GM23338 (cell line): ENCODE measurements around the gene TNS3. TPM values are rescaled to one million over a fixed set of nuclear protein-coding genes. Genes with fewer than 3 reads are reported as not detected.

Experiments used
- ATAC-seq: fragments of 200-7000 bp; cut with Tn5 transposase; 3 replicates; pipeline ENCODE4 v1.9.1; 2020
- DNase-seq: peaks from one replicate; pipeline ENCODE4 v3.0.0-alpha.2; 2015; ENCODE audit warnings: low spot score
- H2AFZ ChIP-seq: fragments of 200-600 bp; sonication (generic); 2 replicates; pipeline ENCODE4 v1.8.0; 2016; ENCODE audit warnings: antibody characterized with exemption, mild to moderate bottlenecking, moderate library complexity
- H3F3A ChIP-seq: fragments of 200-600 bp; sonication (generic); replicated peaks from 2 replicates; pipeline ENCODE4 v1.8.0; 2017; ENCODE audit warnings: antibody characterized with exemption, mixed run types, low read depth
- H3K27ac ChIP-seq: fragments of 200-600 bp; sonication (generic); 2 replicates; pipeline ENCODE4 v1.6.1; 2016; ENCODE audit warnings: low read depth
- H3K27me3 ChIP-seq: fragments of 200-600 bp; sonication (generic); 2 replicates; pipeline ENCODE4 v1.8.0; 2016; ENCODE audit warnings: mild to moderate bottlenecking, mixed run types, moderate library complexity; ENCODE audit not compliant: insufficient read depth
- H3K36me3 ChIP-seq: fragments of 200-600 bp; sonication (generic); 2 replicates; pipeline ENCODE4 v1.8.0; 2016; ENCODE audit warnings: mild to moderate bottlenecking; ENCODE audit not compliant: insufficient read depth
- H3K4me1 ChIP-seq: fragments of 200-600 bp; sonication (generic); 2 replicates; pipeline ENCODE4 v1.8.0; 2016; ENCODE audit warnings: mild to moderate bottlenecking, moderate library complexity; ENCODE audit not compliant: insufficient read depth
- H3K4me2 ChIP-seq: fragments of 200-600 bp; sonication (generic); 2 replicates; pipeline ENCODE4 v1.7.1; 2017; ENCODE audit warnings: mixed run types
- H3K4me3 ChIP-seq: fragments of 200-600 bp; sonication (generic); 2 replicates; pipeline ENCODE4 v1.6.1; 2016; ENCODE audit warnings: mixed run types
- H3K79me2 ChIP-seq: fragments of 200-600 bp; sonication (generic); replicated peaks from 2 replicates; pipeline ENCODE4 v1.8.0; 2017; ENCODE audit warnings: mild to moderate bottlenecking; ENCODE audit not compliant: insufficient read depth
- H3K9me2 ChIP-seq: fragments of 200-600 bp; sonication (generic); 2 replicates; pipeline ENCODE4 v1.8.0; 2017; ENCODE audit not compliant: insufficient read depth
- H4K20me1 ChIP-seq: fragments of 200-600 bp; sonication (generic); replicated peaks from 2 replicates; pipeline ENCODE4 v1.8.0; 2017; ENCODE audit warnings: mild to moderate bottlenecking; ENCODE audit not compliant: insufficient read depth
- H3K27ac Mint-ChIP-seq: 2 replicates; pipeline ENCODE4 v1.8.0; 2020; ENCODE audit warnings: inconsistent platforms, mild to moderate bottlenecking, moderate library complexity, mixed read lengths
- H3K27me3 Mint-ChIP-seq: 3 replicates; pipeline ENCODE4 v1.8.0; 2022; ENCODE audit warnings: low read depth, mild to moderate bottlenecking, moderate library complexity, mixed read lengths, inconsistent platforms; ENCODE audit not compliant: insufficient read depth, poor library complexity
- H3K36me3 Mint-ChIP-seq: 3 replicates; pipeline ENCODE4 v1.8.0; 2021; ENCODE audit warnings: low read depth, mild to moderate bottlenecking, inconsistent platforms, moderate library complexity, mixed read lengths
- H3K4me1 Mint-ChIP-seq: 3 replicates; pipeline ENCODE4 v1.8.0; 2020; ENCODE audit warnings: mild to moderate bottlenecking, inconsistent platforms, mixed read lengths
- H3K4me3 Mint-ChIP-seq: 3 replicates; pipeline ENCODE4 v1.8.0; 2021; ENCODE audit warnings: moderate library complexity, mild to moderate bottlenecking, inconsistent platforms, mixed read lengths
- H3K9me3 Mint-ChIP-seq: 3 replicates; pipeline ENCODE4 v1.8.0; 2020; ENCODE audit warnings: moderate library complexity, mild to moderate bottlenecking, inconsistent platforms, mixed read lengths
- CREB1 ChIP-seq: fragments of 250-450 bp; sonication (Bioruptor Pico); IDR thresholded peaks from 2 replicates; pipeline ENCODE4 v1.5.0; 2020; ENCODE audit warnings: low read depth, mild to moderate bottlenecking, moderate library complexity
- EZH2phosphoT487 ChIP-seq: fragments of 200-600 bp; sonication (generic); IDR thresholded peaks from one replicate; pipeline ENCODE4 v1.8.1; 2018; ENCODE audit warnings: antibody characterized with exemption; ENCODE audit not compliant: unreplicated experiment
- POLR2AphosphoS5 ChIP-seq: IDR thresholded peaks from 2 replicates; pipeline ENCODE4 v1.6.1; 2016; ENCODE audit warnings: antibody characterized with exemption, low read depth
- polyA plus RNA-seq: library from polyadenylated mRNA; unstranded; fragments of >200 nt; fragmentation: Nextera tagmentation; extraction: Ambion mirVana; gene quantifications from 2 replicates; pipeline ENCODE4 v1.2.1, GENCODE V29; 2016
- total RNA-seq: library from RNA; depleted of rRNA; stranded (reverse); fragments of >200 nt; shearing (Covaris generic); gene quantifications from 2 replicates; pipeline ENCODE4 v1.2.3, GENCODE V29; 2014
- TF ChIP-seq, protein P1 (sequence below): fragments of 250-450 bp; sonication (Bioruptor Pico); IDR thresholded peaks from 2 replicates; pipeline ENCODE4 v1.5.0; 2020; ENCODE audit warnings: mild to moderate bottlenecking, moderate library complexity
- TF ChIP-seq, protein P2 (sequence below), 2 experiments: fragments of 200-600 bp in 1 of 2; sonication (generic) in 1 of 2; conservative IDR thresholded peaks; 2 replicates each; pipeline versions ENCODE4 v1.5.1 to v1.6.1; 2016 to 2017; ENCODE audit warnings: antibody characterized with exemption in 2 of 2, low read depth in 2 of 2, mild to moderate bottlenecking in 2 of 2, moderate library complexity in 1 of 2

The TNS3 gene
- total and polyA plus RNA-seq, 2 experiments from 2014 or later, result 6.2 to 28.7 TPM

GRCh38 chr7:47506382-47507339, 75.2 kb downstream of the TNS3 start:
- Histone ChIP-seq H3F3A (no peaks in the 10 kb centered on the region), H3K9me2 (no peaks in the 10 kb centered on the region), H3K36me3 (no peaks in the 10 kb centered on the region), H3K79me2 (0 out of 2 replicates have a peak, but pooled peaks cover 2% of the 10 kb centered on the region), H3K27ac (no peak overlapping the region), H3K4me1 (no peaks in the 10 kb centered on the region), H2AFZ (no peak overlapping the region), H3K4me2 (no peak overlapping the region), H3K4me3 (no peak overlapping the region), H4K20me1 (peaks cover 9% of the 10 kb centered on the region; the same call in 1 of the 2 replicates), H3K27me3 (no peaks in the 10 kb centered on the region)
- Mint-ChIP-seq H3K27ac (no peak overlapping the region), H3K4me3 (no peak overlapping the region), H3K4me1 (peaks cover 23% of the 10 kb centered on the region), H3K36me3 (peaks cover 10% of the 10 kb centered on the region; the same call in 1 of the 3 replicates), H3K9me3 (no peaks in the 10 kb centered on the region; the same call in 2 of the 3 replicates), H3K27me3 (peaks cover 4% of the 10 kb centered on the region)
- DNase-seq, result no peak
- ATAC-seq, result no peak
- TF ChIP-seq, protein P1, sequence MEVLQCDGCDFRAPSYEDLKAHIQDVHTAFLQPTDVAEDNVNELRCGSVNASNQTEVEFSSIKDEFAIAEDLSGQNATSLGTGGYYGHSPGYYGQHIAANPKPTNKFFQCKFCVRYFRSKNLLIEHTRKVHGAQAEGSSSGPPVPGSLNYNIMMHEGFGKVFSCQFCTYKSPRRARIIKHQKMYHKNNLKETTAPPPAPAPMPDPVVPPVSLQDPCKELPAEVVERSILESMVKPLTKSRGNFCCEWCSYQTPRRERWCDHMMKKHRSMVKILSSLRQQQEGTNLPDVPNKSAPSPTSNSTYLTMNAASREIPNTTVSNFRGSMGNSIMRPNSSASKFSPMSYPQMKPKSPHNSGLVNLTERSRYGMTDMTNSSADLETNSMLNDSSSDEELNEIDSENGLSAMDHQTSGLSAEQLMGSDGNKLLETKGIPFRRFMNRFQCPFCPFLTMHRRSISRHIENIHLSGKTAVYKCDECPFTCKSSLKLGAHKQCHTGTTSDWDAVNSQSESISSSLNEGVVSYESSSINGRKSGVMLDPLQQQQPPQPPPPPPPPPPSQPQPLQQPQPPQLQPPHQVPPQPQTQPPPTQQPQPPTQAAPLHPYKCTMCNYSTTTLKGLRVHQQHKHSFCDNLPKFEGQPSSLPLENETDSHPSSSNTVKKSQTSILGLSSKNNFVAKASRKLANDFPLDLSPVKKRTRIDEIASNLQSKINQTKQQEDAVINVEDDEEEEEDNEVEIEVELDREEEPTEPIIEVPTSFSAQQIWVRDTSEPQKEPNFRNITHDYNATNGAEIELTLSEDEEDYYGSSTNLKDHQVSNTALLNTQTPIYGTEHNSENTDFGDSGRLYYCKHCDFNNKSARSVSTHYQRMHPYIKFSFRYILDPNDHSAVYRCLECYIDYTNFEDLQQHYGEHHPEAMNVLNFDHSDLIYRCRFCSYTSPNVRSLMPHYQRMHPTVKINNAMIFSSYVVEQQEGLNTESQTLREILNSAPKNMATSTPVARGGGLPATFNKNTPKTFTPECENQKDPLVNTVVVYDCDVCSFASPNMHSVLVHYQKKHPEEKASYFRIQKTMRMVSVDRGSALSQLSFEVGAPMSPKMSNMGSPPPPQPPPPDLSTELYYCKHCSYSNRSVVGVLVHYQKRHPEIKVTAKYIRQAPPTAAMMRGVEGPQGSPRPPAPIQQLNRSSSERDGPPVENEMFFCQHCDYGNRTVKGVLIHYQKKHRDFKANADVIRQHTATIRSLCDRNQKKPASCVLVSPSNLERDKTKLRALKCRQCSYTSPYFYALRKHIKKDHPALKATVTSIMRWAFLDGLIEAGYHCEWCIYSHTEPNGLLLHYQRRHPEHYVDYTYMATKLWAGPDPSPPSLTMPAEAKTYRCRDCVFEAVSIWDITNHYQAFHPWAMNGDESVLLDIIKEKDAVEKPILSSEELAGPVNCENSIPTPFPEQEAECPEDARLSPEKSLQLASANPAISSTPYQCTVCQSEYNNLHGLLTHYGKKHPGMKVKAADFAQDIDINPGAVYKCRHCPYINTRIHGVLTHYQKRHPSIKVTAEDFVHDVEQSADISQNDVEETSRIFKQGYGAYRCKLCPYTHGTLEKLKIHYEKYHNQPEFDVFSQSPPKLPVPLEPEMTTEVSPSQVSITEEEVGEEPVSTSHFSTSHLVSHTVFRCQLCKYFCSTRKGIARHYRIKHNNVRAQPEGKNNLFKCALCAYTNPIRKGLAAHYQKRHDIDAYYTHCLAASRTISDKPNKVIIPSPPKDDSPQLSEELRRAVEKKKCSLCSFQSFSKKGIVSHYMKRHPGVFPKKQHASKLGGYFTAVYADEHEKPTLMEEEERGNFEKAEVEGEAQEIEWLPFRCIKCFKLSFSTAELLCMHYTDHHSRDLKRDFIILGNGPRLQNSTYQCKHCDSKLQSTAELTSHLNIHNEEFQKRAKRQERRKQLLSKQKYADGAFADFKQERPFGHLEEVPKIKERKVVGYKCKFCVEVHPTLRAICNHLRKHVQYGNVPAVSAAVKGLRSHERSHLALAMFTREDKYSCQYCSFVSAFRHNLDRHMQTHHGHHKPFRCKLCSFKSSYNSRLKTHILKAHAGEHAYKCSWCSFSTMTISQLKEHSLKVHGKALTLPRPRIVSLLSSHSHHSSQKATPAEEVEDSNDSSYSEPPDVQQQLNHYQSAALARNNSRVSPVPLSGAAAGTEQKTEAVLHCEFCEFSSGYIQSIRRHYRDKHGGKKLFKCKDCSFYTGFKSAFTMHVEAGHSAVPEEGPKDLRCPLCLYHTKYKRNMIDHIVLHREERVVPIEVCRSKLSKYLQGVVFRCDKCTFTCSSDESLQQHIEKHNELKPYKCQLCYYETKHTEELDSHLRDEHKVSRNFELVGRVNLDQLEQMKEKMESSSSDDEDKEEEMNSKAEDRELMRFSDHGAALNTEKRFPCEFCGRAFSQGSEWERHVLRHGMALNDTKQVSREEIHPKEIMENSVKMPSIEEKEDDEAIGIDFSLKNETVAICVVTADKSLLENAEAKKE (CRISPR knock-in tag), result no peak
- TF ChIP-seq EZH2phosphoT487, result no peak
- TF ChIP-seq POLR2AphosphoS5, result no peak
- TF ChIP-seq, protein P2, sequence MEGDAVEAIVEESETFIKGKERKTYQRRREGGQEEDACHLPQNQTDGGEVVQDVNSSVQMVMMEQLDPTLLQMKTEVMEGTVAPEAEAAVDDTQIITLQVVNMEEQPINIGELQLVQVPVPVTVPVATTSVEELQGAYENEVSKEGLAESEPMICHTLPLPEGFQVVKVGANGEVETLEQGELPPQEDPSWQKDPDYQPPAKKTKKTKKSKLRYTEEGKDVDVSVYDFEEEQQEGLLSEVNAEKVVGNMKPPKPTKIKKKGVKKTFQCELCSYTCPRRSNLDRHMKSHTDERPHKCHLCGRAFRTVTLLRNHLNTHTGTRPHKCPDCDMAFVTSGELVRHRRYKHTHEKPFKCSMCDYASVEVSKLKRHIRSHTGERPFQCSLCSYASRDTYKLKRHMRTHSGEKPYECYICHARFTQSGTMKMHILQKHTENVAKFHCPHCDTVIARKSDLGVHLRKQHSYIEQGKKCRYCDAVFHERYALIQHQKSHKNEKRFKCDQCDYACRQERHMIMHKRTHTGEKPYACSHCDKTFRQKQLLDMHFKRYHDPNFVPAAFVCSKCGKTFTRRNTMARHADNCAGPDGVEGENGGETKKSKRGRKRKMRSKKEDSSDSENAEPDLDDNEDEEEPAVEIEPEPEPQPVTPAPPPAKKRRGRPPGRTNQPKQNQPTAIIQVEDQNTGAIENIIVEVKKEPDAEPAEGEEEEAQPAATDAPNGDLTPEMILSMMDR (conservative IDR thresholded peaks at IDR 0.05; ENCODE audit: low read depth in 2 of 2), result 0 out of 4 replicates have a peak, but pooled peaks of 1 of the 2 experiments have one; percentile 10
- TF ChIP-seq CREB1 (CRISPR knock-in tag), result no peak
